Middle frontal gyrus (tissue), 1 donor: ENCODE results near the gene CLSTN2.
A peak's percentile ranks its signal among the peaks of the same experiment; 100 is the strongest.

Experiments
- DNase-seq: peaks from one replicate; pipeline ENCODE4 v3.0.0-alpha.2; 2015; ENCODE audit warnings: low spot score; ENCODE audit errors: extremely low spot score

CLSTN2 gene

DNA sequence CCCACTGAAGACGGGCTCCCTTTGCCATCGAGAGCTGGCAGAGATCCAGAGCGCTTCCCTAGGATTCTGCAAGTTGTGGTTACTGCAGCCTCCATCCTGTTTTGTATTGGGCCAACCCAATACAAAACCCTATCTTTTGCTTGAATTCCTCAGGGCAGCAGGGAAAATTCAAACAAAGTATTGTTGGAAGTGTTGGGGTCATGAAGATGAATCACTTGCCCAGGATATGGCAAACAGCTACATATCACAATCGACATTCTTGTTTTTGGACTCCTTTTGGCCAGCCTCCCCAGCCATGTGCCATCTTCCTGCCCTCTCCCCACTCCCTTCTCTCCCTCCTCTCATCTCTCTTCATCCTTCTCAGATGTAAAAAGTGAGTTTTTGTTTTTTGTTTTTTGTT lies 642.9 kb downstream of the CLSTN2 start:
- no peak for DNase-seq

DNA sequence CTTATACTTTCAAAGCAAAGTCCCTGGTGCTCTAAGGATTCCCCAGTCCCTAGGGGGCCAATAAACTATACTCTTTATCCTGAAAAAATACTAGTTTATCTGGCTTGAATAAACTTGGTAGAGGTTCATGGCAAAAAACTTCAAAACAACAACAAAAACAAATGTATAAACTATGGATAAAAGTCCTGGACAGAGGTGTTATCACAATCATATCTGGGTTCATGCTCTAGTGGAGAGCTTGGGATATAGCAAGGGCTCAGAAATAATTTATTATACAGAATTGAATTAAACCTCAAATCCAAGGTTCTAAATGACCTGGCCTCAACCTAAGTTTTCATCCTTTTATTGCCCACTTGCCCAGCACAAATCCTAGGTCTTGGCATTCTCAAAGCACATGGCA lies 644.3 kb downstream of the CLSTN2 start:
- DNase-seq: no peak

DNA sequence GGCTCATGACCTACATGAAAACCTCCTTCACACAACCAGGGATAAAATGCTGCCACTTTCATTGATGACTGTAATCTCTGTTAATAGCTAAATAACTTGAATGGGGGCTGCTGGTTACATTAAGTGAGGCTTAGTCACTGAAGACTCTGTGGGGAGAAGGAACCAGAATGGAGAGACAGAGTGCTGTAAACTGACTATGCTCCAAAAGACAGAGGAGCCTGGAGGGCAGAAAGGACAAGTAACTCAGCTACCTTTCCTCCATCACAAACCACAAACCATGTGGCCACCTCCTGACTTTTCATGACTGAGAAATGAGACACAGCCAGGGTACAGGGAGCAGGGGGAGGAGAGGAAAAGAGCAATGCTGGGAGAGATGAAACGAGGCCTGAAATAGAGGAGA lies 645.8 kb downstream of the CLSTN2 start:
- no peak for DNase-seq

DNA sequence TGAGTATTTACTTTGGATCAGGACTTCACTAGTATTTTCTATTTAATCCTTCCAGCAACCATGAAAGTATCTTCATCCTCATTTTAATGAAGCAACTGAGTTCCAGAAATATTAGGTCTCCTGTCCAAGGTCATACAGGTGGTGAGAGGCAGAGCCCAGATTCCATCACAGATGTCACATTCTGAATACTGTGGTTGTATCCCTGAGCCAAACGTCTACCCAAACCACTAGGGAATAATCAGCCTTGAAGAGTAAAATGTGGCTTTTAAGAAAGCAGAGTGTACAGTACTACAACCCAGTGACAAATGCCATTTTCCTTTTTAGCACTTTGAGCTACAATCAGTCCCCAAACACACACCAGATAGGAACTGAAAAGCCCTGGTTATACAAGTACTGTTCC lies 649.6 kb downstream of the CLSTN2 start:
- DNase-seq: peak; percentile 29

DNA sequence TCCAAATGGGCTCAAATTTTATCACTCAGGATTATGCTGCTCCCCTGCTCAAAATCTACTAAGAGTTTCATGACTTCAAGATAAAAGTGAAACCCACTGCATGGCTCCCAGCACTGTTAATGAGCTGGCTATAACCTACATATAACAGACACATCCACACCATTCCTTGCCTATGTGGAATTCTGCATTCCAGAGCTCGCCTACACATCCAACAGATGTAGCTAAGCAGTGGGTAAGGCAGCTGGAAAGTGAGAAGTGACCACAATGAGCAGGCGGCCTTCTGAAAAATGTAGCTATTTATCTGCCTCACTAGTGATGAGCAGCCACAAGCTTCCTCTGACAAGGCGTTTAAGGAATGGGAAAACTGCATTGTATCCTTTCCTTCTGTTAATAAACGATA lies 650.8 kb downstream of the CLSTN2 start:
- DNase-seq: no peak

DNA sequence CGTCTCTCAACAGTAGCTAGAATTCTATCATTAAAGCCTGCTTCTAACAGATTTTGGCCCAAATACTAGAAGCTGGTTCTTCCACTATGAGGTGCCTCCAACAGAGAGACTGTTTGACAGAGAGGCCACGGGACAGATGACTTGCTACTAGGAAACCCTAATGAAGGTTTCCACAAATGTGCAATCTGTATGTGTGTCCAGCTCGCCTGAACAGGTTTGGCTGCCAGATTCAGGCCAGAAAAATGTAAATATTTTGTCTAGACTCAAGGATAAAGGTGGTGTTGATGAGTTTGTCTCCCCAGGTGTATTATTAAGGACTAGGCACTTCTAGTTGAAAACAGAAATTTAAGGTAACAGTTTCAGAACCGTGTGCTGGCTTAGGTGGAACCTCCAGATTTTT lies 651.3 kb downstream of the CLSTN2 start:
- DNase-seq: no peak

DNA sequence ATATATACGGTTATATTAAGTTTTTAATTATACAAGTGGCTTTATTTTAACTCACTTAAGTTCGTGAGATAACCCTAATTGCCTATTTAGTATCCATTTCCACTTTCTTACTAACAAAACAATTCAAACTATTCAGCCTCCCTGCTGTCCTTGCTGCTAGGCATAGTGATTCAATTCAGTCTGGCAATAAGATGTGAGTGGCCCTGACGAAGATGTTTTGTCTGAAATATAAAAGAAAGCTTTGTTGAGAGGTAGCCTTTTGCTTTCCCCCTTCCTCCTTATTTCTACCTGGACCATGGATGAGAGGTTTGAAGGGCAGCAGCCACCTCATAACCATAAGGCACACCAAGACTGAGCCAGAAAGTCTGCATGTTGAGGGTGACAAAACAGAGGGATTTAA lies 653.6 kb downstream of the CLSTN2 start:
- DNase-seq: no peak

DNA sequence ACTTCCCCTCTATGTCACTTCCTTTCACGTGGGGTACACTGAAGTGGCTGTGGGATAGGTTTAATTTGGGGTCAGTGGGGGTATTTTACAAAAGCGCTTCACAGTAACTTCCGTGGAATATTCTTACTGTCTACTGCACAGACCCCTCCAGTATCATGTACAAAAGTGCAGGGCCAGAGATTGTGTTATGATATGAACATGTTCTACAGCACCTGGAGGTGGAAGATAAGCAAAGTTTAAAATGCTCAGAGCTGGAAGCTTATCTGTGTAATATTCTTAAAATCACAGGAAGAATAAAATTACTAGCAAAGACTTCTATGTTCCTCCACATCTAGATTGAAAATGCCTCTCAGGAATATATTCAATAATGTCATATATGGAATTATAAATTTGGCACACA lies 658.8 kb downstream of the CLSTN2 start:
- no peak for DNase-seq

DNA sequence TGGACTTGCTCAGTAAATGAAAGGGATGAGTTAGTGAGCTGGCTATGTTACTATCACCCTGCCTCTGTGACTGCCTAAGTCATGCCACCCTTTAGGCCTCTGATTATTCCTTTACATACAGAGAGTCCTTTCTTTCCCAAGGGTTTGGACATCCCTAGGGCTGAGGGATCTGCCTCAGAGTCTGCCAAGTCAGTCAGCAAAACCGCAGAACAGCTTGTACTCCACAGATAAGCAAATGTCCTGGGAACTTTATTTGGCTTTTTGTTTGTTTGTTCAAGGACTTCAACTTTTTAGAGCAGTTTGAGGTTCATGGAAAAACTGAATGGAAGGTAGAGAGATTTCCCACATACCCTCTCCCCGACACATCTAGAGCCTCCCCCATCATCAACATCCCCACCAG lies 660.3 kb downstream of the CLSTN2 start:
- no peak for DNase-seq

DNA sequence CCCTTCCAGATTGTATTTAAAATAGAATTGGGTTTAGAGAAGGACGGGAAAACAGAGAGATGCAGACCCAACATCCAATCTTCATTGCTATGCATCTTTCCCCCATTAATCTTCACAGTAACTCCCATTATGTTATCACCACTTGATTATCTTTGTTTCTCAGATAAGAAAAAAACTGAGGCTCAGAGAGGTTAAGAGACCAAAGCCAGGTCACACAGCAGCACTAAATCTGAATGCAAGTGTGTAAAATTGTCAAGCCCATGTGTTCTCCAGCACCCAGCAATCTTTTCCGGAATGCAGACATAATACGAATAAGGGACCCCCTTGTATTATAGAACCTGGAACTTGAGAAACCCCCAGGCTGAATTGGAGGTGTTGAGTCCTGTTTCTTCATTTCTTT lies 662.4 kb downstream of the CLSTN2 start:
- DNase-seq: no peak

DNA sequence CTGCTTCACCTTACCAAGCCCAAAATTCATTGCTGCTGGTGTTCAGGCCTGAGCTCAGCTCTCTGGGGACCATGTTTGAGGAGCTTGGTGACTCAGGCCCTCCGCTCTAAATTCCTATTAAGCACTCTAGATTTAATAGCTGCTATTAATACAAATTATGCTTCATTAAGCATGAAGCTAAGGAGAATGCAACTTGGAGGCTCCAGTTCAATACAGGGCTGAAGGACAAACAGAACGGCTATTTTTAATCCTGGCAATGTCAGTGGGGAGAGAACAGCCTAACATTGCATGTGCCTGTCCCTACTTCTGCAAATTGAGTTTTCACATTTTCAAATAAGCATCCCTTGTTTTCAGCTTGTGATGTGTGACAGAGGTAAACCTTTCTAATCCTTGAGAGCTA lies 662.8 kb downstream of the CLSTN2 start:
- DNase-seq: no peak

DNA sequence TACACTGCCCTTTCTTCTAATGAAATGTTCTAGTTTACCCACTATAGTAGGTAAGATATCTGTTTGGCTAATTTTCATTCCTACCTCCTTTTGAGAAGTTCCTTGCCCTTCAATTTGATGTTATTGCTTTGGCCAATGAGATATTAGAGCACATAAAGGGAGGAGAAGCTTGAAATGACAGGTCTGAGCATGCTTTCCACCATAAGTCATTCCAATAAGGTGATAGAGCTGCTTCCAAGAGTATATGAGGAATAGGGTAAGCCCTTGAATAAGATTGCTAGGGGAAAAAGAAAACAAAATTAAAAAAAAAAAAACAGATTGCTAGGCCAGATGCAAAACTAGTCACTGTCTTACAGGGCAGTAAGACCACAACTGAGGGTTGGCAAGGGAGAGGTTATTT lies 664.0 kb downstream of the CLSTN2 start:
- DNase-seq: no peak

DNA sequence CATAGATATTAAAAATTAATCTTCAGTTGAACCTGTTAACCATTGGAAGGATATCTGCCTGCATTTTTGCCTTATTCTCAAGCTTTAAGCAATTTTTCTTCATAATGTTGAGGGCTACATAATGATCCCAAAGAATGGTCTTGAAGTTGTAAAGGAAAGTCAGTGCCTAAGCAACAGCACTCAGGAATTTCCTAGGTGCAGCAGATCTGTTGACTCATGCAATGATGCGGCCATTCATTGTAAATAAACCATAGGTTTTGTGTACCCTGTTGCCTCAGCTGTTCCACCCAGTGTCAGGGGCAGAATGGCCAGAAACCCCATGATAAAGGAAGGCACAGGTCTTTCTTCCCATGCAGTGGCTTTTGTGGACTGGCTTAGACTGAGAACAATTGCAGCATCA lies 664.5 kb downstream of the CLSTN2 start:
- no peak for DNase-seq

DNA sequence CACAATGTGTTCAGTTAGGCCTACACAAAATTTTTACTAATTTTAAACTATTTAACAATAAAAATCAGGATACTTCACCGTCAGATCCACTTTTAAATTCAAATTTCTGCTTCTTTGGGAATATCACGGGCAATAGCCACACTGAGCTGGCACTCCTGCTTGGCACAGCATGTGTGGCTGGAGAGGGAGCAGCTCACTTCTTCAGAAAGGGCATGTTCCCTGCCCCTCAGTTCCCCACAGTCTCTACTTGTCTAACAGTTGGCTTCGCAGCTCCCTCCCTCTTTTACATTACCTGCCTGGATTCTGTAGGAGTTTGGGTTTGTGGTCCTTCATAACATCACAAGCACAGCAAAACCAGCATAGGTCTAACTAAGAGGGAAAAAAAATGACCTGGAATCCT lies 666.9 kb downstream of the CLSTN2 start:
- DNase-seq: no peak

DNA sequence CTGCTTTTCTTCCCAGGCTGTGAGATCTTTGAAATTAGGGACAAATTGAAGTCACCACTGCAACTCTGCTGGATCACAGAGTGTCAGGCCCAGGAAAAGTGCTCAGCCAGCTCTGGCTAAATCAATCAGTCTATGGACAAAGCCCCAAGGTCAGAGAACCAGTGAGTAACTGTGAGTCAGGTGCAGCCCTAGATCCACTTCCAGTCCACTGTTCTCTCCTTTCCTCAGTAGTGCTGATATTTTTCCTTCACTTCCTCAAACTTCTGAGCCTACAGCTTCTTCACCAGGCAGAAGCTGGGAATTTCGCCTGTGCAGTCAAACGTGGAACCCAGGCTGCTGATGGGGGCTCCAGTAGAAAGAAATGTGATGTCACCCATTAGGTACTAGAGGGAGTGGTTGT lies 667.8 kb downstream of the CLSTN2 start:
- no peak for DNase-seq

DNA sequence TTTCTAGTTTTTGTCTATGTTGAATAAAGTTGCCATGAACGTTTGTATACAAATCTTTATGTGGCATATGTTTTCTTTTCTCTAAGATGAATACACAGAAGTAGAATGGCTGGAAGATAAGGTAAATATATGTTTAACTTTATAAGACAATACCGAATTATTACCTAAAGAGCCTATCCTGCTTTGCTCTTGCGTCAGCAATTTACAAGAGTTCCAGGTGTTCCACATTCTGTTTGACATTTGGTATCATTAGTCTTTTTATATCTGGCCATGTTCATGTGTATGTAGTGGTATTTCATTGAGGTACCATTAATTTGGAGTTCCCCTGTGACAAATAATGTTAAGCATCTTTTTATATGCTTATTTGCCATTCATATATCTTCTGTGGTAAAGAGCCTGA lies 668.8 kb downstream of the CLSTN2 start:
- no peak for DNase-seq

DNA sequence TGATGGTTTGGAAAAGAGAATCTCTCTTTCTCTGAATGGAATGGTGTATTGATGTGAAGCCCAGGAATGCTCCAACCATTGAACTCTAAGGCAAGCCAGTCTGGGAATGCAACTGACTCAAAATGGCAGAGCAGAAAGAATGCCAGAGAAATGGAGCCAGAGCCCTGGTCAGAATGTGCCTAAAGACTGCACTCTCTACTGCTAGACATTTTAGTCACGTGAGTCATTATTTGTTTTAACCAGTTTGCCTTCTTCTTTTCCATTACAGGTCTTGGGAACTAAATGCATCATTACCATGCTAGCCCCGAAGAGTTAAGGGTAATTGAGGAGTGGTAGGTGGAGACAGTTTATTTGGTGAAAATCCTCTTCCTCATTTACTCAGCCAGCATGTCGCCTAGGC lies 675.6 kb downstream of the CLSTN2 start:
- DNase-seq: no peak

DNA sequence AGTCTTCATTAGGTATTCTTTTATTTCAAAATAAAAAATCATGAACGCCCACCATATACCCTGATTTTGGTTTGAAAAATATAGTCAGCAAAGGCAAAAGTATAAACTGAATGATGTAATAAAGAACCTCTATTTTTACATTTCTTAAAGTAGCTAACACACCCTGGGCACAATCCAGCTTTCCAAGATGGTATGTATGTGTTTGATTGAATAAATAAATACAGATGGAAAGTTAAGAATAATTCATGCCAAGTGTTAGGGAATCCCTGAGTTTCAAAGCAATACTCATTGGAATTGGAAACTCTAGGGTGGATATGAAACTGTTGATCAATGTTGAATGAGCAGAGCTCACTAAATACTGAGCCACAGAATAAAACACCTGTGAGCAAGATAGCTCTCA lies 679.0 kb downstream of the CLSTN2 start:
- no peak for DNase-seq

DNA sequence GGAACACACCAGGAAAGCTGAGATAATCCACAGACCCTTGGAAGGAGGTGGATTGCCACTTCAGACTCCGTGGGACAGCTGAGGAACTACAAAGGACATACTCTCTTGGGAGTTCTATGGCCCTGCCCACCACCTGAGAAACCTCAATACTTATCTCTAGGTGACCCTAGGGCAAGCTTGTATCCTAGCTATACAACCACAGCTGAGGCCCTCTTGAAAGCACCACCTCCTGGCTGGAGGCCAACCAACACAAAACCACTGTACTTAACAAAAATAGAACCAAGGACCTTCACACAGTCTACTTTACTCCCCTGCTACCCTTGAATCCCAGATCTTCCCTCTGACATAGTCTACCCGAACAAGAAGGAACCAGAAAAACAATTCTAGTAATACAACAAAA lies 682.1 kb downstream of the CLSTN2 start:
- no peak for DNase-seq

DNA sequence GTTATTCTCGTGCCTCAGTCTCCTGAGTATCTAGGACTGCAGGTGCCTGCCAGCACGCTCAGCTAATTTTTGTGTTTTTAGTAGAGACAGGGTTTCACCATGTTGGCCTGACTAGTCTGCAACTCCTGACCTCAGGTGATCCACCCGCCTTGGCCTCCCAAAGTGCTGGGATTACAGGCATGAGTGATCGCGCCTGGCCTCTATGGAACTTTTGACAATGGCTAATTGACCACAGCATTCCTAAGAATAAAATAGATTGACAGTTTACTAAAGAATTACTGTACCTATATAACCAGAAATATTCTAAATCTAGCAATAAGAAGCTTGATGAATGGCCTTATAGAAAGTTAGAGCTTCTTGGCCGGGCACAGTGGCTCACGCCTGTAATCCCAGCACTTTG lies 691.9 kb downstream of the CLSTN2 start:
- DNase-seq: no peak
